ENCODE data around the gene CCDC57.

Gene CCDC57

GRCh38 chr17:82105882-82106687 is 106.6 kb downstream of the CCDC57 start:
- peak; percentile 24 for DNase-seq (ENCODE audit: low read depth)

- DNase-seq (ENCODE audit: low read depth): no peak
Measured at GRCh38 chr17:82105417-82105881, 107.2 kb downstream of the CCDC57 start.

- DNase-seq (ENCODE audit: low read depth): no peak
Measured at GRCh38 chr17:82104797-82105416, 107.7 kb downstream of the CCDC57 start.

- DNase-seq (ENCODE audit: low read depth): no peak
Measured at GRCh38 chr17:82103553-82104451, 108.8 kb downstream of the CCDC57 start.

- DNase-seq (ENCODE audit: low read depth): no peak
Measured at GRCh38 chr17:82101767-82102679, 110.6 kb downstream of the CCDC57 start.

GRCh38 chr17:82101301-82101715 is 111.3 kb downstream of the CCDC57 start:
- DNase-seq (ENCODE audit: low read depth): no peak

- DNase-seq (ENCODE audit: low read depth): no peak
Measured at GRCh38 chr17:82100502-82101298, 111.9 kb downstream of the CCDC57 start.

- DNase-seq (ENCODE audit: low read depth): no peak
Measured at GRCh38 chr17:82098939-82099763, 113.5 kb downstream of the CCDC57 start.

GRCh38 chr17:82098169-82098938 is 114.3 kb downstream of the CCDC57 start, which contains the start of gene FASN:
Gene FASN (minus strand): TSS chr17:82098236. CDS start chr17:82096445, 1,791 bp downstream.
- DNase-seq (ENCODE audit: low read depth): peak; percentile 75

- no peak for DNase-seq (ENCODE audit: low read depth)
Measured at GRCh38 chr17:82097919-82098168, 114.8 kb downstream of the CCDC57 start.

- DNase-seq (ENCODE audit: low read depth): no peak
Measured at GRCh38 chr17:82097184-82097918, 115.3 kb downstream of the CCDC57 start.

GRCh38 chr17:82096709-82097183 is 115.9 kb downstream of the CCDC57 start:
- no peak for DNase-seq (ENCODE audit: low read depth)

GRCh38 chr17:82095777-82096708 is 116.6 kb downstream of the CCDC57 start:
- DNase-seq (ENCODE audit: low read depth): no peak

GRCh38 chr17:82094931-82095776 is 117.5 kb downstream of the CCDC57 start:
- no peak for DNase-seq (ENCODE audit: low read depth)

GRCh38 chr17:82092995-82093751 is 119.5 kb downstream of the CCDC57 start:
- DNase-seq (ENCODE audit: low read depth): no peak
